HEK293 (cell line): ENCODE results near the gene ITSN1.
A peak's percentile ranks its signal among the peaks of the same experiment; 100 is the strongest.

Experiments used
- CTCF ChIA-PET: fragments of 350-600 bp; formaldehyde crosslinking; extraction: SDS; loops from one replicate; lab custom pipeline; 2021; ENCODE audit warnings: antibody characterized with exemption; lab: Yijun Ruan, JAX
- POLR2A ChIA-PET: fragments of 300-600 bp; formaldehyde crosslinking; extraction: SDS; loops from one replicate; lab custom pipeline; 2020; ENCODE audit warnings: antibody characterized with exemption, inconsistent platforms; lab: Yijun Ruan, JAX
- H3K27ac ChIP-seq: fragments of 200-500 bp; sonication (Bioruptor generic); 2 replicates; pipeline ENCODE4 v1.5.1; 2014; ENCODE audit warnings: low read depth, low read length, control low read depth, inconsistent platforms; ENCODE audit errors: extremely low read depth
- H3K36me3 ChIP-seq, 2 experiments: fragments of 200-500 bp in 1 of 2; sonication (Bioruptor generic) in 1 of 2; 1 replicate in 1 of 2; 2 replicates in 1 of 2; pipeline ENCODE4 v1.5.1; 2014 to 2017; ENCODE audit warnings: inconsistent platforms in 2 of 2, low read length in 2 of 2; ENCODE audit not compliant: control insufficient read depth in 2 of 2, insufficient read depth in 1 of 2
- H3K4me1 ChIP-seq: fragments of 200-500 bp; sonication (Bioruptor generic); 2 replicates; pipeline ENCODE4 v1.5.1; 2014; ENCODE audit warnings: mild to moderate bottlenecking, low read length, inconsistent platforms; ENCODE audit not compliant: control insufficient read depth, insufficient read depth
- H3K4me3 ChIP-seq: 2 replicates; pipeline ENCODE4 v1.5.1; 2011; ENCODE audit warnings: low read depth, mild to moderate bottlenecking, control low read depth, low read length, moderate library complexity
- H3K9me3 ChIP-seq: fragments of 200-500 bp; sonication (Bioruptor generic); 2 replicates; pipeline ENCODE4 v1.5.1; 2014; ENCODE audit warnings: low read depth, low read length, inconsistent platforms; ENCODE audit not compliant: control insufficient read depth, insufficient read depth
- HOXA7 ChIP-seq: sonication (generic); formaldehyde crosslinking; IDR thresholded peaks from 2 replicates; pipeline ENCODE4 v1.8.1; 2022; ENCODE audit warnings: missing genetic modification reagents, borderline replicate concordance
- IKZF3 ChIP-seq: fragments of 450-650 bp; IDR thresholded peaks from 2 replicates; pipeline ENCODE4 v1.5.0; 2018; ENCODE audit warnings: missing biosample characterization, mild to moderate bottlenecking, missing genetic modification characterization, moderate library complexity
- OSR2 ChIP-seq: fragments of 450-650 bp; formaldehyde crosslinking; IDR thresholded peaks from 2 replicates; pipeline ENCODE4 v1.5.1; 2016; ENCODE audit warnings: missing biosample characterization, missing genetic modification characterization
- SETDB1 ChIP-seq: IDR thresholded peaks from one replicate; pipeline ENCODE4 v1.6.1; 2017; ENCODE audit warnings: mild to moderate bottlenecking, low read length, moderate library complexity, mixed read lengths; ENCODE audit not compliant: insufficient read length
- SP2 ChIP-seq: fragments of 450-650 bp; formaldehyde crosslinking; IDR thresholded peaks from 2 replicates; pipeline ENCODE4 v1.5.1; 2016; ENCODE audit warnings: missing biosample characterization, missing genetic modification characterization
- ZBTB21 ChIP-seq: fragments of 450-650 bp; formaldehyde crosslinking; IDR thresholded peaks from 2 replicates; pipeline ENCODE4 v1.5.1; 2017; ENCODE audit warnings: missing biosample characterization, missing genetic modification characterization
- ZNF133 ChIP-seq: fragments of 450-650 bp; formaldehyde crosslinking; IDR thresholded peaks from 2 replicates; pipeline ENCODE4 v1.5.1; 2016; ENCODE audit warnings: missing biosample characterization, missing genetic modification characterization
- ZNF184 ChIP-seq: fragments of 450-650 bp; IDR thresholded peaks from 2 replicates; pipeline ENCODE4 v1.5.1; 2018; ENCODE audit warnings: missing biosample characterization, mild to moderate bottlenecking, missing genetic modification characterization
- ZNF211 ChIP-seq: fragments of 450-650 bp; formaldehyde crosslinking; IDR thresholded peaks from 2 replicates; pipeline ENCODE4 v1.5.1; 2016; ENCODE audit warnings: low read depth, missing biosample characterization, missing genetic modification characterization
- ZNF391 ChIP-seq: fragments of 450-650 bp; formaldehyde crosslinking; IDR thresholded peaks from 2 replicates; pipeline ENCODE4 v1.5.1; 2016; ENCODE audit warnings: low read depth, missing biosample characterization, missing genetic modification characterization, borderline replicate concordance
- ZNF404 ChIP-seq: fragments of 450-650 bp; formaldehyde crosslinking; IDR thresholded peaks from 2 replicates; pipeline ENCODE4 v1.5.1; 2017; ENCODE audit warnings: missing biosample characterization, missing genetic modification characterization
- ZNF416 ChIP-seq: fragments of 450-650 bp; formaldehyde crosslinking; IDR thresholded peaks from 2 replicates; pipeline ENCODE4 v1.5.1; 2016; ENCODE audit warnings: missing biosample characterization, missing genetic modification characterization
- ZNF433 ChIP-seq: fragments of 450-650 bp; formaldehyde crosslinking; IDR thresholded peaks from 2 replicates; pipeline ENCODE4 v1.5.1; 2016; ENCODE audit warnings: missing biosample characterization, missing genetic modification characterization, low read depth
- ZNF621 ChIP-seq: fragments of 450-650 bp; formaldehyde crosslinking; IDR thresholded peaks from 2 replicates; pipeline ENCODE4 v1.5.1; 2017; ENCODE audit warnings: missing biosample characterization, missing genetic modification characterization
- ZNF777 ChIP-seq: fragments of 450-650 bp; formaldehyde crosslinking; IDR thresholded peaks from 2 replicates; pipeline ENCODE4 v1.5.1; 2017; ENCODE audit warnings: missing biosample characterization, missing genetic modification characterization, borderline replicate concordance
- ZNF837 ChIP-seq: fragments of 450-650 bp; formaldehyde crosslinking; IDR thresholded peaks from 2 replicates; pipeline ENCODE4 v1.5.1; 2016; ENCODE audit warnings: missing biosample characterization, missing genetic modification characterization
- TF ChIP-seq, protein P1 (sequence below): fragments of 450-650 bp; formaldehyde crosslinking; IDR thresholded peaks from 2 replicates; pipeline ENCODE4 v1.5.0; 2017; ENCODE audit warnings: missing biosample characterization, missing genetic modification characterization, borderline replicate concordance
- TF ChIP-seq, protein P2 (sequence below): fragments of 450-650 bp; formaldehyde crosslinking; IDR thresholded peaks from 2 replicates; pipeline ENCODE4 v1.5.1; 2016; ENCODE audit warnings: missing biosample characterization, missing genetic modification characterization
- TF ChIP-seq, protein P3 (sequence below): fragments of 450-650 bp; formaldehyde crosslinking; IDR thresholded peaks from 2 replicates; pipeline ENCODE4 v1.5.1; 2017; ENCODE audit warnings: missing biosample characterization, mild to moderate bottlenecking, missing genetic modification characterization, moderate library complexity
- TF ChIP-seq, protein P4 (sequence below): fragments of 450-650 bp; formaldehyde crosslinking; IDR thresholded peaks from 2 replicates; pipeline ENCODE4; 2016; ENCODE audit warnings: missing biosample characterization, missing genetic modification characterization
- TF ChIP-seq, protein P5 (sequence below): fragments of 450-650 bp; formaldehyde crosslinking; IDR thresholded peaks from 2 replicates; pipeline ENCODE4 v1.5.1; 2016; ENCODE audit warnings: missing biosample characterization, missing genetic modification characterization

The ITSN1 gene

DNA sequence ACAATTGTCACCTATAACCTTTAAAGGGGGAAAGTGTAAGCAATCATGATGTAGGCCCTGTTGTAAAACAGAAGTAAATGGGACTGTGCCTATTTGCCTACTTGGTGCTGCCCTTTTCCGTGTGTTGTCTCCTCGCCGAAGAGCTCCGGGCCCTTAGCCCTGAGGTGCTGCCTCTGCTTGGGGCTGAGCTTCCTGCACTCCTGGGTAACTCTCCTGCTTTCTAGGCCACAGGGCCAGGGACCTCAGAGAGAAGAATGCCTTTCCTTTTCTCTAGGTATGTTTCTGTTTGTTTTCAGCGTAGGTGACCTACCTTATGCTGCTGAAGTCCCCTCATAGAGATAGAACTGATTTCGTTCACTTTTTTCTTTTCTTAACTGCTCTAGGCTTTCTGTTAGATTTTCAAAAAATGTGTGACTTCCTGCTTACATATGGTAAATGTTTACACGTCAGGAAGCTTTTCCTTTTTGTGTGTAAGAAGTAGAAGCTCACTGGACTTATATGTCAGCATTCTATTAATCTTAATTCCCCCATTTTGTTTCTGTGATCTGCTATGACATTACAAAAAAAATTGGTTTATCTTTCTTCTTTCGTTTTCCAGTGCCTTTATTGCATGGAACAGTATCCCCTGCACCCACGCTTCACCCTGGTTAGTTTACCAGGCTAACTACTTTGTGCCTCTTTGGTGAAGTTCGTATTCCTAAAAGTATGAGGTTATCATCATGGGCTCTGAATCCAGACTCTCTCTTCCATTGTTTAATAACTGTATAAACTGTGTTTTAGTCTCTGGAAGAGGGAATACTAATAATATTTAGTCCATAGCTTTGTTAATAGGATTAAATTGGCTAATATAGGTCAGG lies 61.7 kb downstream of the ITSN1 start:
- no peak overlapping the region for H3K4me3 ChIP-seq
- POLR2A ChIA-PET: interaction anchor here (0.5 kb wide), 1 partner anchor 389 kb away, joined by 5 read pairs; no protein-coding TSS in a partner anchor
- CTCF ChIA-PET: interaction anchor here (0.7 kb wide), 3 partner anchors 55 to 624 kb away, joined by 3 read pairs; no protein-coding TSS in a partner anchor
- no peak overlapping the region for H3K27ac ChIP-seq
- no peaks in the 10 kb centered on the region for H3K9me3 ChIP-seq
- no peaks in the 10 kb centered on the region for H3K36me3 ChIP-seq
- no peaks in the 10 kb centered on the region for H3K4me1 ChIP-seq
- no peak for TF ChIP-seq ZNF837 (tag by site-specific recombination)
- peak; percentile 79 for TF ChIP-seq ZNF133
- TF ChIP-seq ZNF433: no peak

DNA sequence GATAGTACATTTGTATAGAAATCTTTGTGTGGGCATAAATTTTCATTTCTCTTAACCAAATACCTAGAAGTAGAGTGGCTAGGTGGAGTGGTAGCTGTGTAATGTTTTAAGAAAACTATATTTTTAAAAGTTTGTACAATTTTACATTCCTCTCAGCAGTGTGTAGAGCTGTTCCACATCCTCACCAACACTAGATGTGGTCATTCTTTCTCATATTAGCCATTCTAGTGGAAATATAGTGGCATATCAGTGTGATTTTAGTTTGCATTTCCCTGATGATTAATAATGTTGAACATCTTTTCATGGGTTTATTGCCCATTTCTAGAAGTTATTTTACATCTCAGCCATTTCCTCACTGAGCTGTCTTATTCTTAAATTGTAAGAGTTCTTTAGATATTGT lies 65.5 kb downstream of the ITSN1 start:
- H3K4me3 ChIP-seq: no peak overlapping the region
- CTCF ChIA-PET: interaction anchor here (1.4 kb wide), 1 partner anchor 40 kb away, joined by 5 read pairs; no protein-coding TSS in a partner anchor

DNA sequence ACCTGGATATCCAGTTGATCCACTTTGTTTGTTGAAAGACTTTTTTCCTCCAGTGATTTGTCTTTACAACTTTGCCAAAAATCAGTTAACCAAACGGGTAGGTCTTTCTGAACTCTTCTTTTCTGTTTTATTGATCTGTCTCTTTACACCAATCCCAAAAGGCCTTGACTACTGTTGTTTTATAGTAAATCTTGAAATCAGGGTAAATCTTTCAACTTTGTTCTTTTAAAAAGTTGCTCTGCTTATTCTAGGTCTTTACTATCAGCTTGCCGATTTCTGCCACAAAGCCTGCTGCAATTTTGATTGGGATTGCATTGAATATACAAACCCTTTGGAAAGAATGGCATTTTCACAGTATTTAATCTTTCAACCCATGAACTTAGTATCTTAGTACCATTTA lies 66.6 kb downstream of the ITSN1 start:
- ChIA-PET CTCF (no interaction called here), POLR2A (no interaction called here)
- Histone ChIP-seq H3K4me3 (no peak overlapping the region), H3K9me3 (no peaks in the 10 kb centered on the region), H3K36me3 (no peaks in the 10 kb centered on the region), H3K4me1 (no peaks in the 10 kb centered on the region), H3K27ac (no peak overlapping the region)
- TF ChIP-seq, protein P1, sequence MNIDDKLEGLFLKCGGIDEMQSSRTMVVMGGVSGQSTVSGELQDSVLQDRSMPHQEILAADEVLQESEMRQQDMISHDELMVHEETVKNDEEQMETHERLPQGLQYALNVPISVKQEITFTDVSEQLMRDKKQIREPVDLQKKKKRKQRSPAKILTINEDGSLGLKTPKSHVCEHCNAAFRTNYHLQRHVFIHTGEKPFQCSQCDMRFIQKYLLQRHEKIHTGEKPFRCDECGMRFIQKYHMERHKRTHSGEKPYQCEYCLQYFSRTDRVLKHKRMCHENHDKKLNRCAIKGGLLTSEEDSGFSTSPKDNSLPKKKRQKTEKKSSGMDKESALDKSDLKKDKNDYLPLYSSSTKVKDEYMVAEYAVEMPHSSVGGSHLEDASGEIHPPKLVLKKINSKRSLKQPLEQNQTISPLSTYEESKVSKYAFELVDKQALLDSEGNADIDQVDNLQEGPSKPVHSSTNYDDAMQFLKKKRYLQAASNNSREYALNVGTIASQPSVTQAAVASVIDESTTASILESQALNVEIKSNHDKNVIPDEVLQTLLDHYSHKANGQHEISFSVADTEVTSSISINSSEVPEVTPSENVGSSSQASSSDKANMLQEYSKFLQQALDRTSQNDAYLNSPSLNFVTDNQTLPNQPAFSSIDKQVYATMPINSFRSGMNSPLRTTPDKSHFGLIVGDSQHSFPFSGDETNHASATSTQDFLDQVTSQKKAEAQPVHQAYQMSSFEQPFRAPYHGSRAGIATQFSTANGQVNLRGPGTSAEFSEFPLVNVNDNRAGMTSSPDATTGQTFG (tag by site-specific recombination): no peak
- no peak for TF ChIP-seq ZNF391
- TF ChIP-seq, protein P2, sequence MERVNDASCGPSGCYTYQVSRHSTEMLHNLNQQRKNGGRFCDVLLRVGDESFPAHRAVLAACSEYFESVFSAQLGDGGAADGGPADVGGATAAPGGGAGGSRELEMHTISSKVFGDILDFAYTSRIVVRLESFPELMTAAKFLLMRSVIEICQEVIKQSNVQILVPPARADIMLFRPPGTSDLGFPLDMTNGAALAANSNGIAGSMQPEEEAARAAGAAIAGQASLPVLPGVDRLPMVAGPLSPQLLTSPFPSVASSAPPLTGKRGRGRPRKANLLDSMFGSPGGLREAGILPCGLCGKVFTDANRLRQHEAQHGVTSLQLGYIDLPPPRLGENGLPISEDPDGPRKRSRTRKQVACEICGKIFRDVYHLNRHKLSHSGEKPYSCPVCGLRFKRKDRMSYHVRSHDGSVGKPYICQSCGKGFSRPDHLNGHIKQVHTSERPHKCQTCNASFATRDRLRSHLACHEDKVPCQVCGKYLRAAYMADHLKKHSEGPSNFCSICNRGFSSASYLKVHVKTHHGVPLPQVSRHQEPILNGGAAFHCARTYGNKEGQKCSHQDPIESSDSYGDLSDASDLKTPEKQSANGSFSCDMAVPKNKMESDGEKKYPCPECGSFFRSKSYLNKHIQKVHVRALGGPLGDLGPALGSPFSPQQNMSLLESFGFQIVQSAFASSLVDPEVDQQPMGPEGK (tag by site-specific recombination): no peak
- TF ChIP-seq SP2 (tag by site-specific recombination): no peak
- TF ChIP-seq, protein P3, sequence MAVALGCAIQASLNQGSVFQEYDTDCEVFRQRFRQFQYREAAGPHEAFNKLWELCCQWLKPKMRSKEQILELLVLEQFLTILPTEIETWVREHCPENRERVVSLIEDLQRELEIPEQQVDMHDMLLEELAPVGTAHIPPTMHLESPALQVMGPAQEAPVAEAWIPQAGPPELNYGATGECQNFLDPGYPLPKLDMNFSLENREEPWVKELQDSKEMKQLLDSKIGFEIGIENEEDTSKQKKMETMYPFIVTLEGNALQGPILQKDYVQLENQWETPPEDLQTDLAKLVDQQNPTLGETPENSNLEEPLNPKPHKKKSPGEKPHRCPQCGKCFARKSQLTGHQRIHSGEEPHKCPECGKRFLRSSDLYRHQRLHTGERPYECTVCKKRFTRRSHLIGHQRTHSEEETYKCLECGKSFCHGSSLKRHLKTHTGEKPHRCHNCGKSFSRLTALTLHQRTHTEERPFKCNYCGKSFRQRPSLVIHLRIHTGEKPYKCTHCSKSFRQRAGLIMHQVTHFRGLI (tag by site-specific recombination): no peak
- no peak for TF ChIP-seq ZBTB21 (tag by site-specific recombination)
- TF ChIP-seq OSR2 (tag by site-specific recombination): no peak
- TF ChIP-seq ZNF621: no peak
- TF ChIP-seq HOXA7 (CRISPR knock-in tag): no peak
- TF ChIP-seq IKZF3 (tag by site-specific recombination): no peak
- TF ChIP-seq ZNF777: no peak
- TF ChIP-seq, protein P4, sequence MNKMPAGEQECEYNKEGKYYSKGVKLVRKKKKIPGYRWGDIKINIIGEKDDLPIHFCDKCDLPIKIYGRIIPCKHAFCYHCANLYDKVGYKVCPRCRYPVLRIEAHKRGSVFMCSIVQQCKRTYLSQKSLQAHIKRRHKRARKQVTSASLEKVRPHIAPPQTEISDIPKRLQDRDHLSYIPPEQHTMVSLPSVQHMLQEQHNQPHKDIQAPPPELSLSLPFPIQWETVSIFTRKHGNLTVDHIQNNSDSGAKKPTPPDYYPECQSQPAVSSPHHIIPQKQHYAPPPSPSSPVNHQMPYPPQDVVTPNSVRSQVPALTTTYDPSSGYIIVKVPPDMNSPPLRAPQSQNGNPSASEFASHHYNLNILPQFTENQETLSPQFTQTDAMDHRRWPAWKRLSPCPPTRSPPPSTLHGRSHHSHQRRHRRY (tag by site-specific recombination): no peak

More for the DNA sequence above, 65.5 kb downstream of the ITSN1 start:
- H3K36me3 ChIP-seq: no peaks in the 10 kb centered on the region
- H3K9me3 ChIP-seq: no peaks in the 10 kb centered on the region
- TF ChIP-seq ZNF404 (no peak), ZNF416 (tag by site-specific recombination) (no peak), ZNF184 (tag by site-specific recombination) (peak; percentile 100), SETDB1 (peak; percentile 48), ZNF211 (no peak)
- TF ChIP-seq, protein P5, sequence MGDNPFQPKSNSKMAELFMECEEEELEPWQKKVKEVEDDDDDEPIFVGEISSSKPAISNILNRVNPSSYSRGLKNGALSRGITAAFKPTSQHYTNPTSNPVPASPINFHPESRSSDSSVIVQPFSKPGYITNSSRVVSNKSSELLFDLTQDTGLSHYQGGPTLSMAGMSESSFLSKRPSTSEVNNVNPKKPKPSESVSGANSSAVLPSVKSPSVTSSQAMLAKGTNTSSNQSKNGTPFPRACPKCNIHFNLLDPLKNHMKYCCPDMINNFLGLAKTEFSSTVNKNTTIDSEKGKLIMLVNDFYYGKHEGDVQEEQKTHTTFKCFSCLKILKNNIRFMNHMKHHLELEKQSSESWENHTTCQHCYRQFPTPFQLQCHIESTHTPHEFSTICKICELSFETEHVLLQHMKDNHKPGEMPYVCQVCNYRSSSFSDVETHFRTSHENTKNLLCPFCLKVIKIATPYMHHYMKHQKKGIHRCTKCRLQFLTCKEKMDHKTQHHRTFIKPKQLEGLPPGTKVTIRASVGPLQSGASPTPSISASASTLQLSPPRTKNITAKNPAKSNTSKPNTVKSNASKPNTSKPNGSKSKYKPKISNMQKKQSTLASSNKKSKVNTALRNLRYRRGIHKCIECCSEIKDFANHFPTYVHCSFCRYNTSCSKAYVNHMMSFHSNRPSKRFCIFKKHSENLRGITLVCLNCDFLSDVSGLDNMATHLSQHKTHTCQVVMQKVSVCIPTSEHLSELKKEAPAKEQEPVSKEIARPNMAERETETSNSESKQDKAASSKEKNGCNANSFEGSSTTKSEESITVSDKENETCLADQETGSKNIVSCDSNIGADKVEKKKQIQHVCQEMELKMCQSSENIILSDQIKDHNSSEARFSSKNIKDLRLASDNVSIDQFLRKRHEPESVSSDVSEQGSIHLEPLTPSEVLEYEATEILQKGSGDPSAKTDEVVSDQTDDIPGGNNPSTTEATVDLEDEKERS (tag by site-specific recombination): 0 out of 2 replicates have a peak, but pooled peaks have one; percentile 40
- H3K4me1 ChIP-seq: no peaks in the 10 kb centered on the region
- POLR2A ChIA-PET: no interaction called here
- no peak overlapping the region for H3K27ac ChIP-seq
